ENCODE data around the gene IGSF23. TPM values are rescaled to one million over a fixed set of nuclear protein-coding genes. Genes with fewer than 3 reads are reported as not detected.

The IGSF23 gene
- total RNA-seq, 1 experiment from 2014 or later: not detected

GRCh38 chr19:44680536-44680935 is 67.2 kb downstream of the IGSF23 start:
- H3K4me3 ChIP-seq (ENCODE audit: low read depth, low read length, poor library complexity, severe bottlenecking): no peak overlapping the region
- no TSS peak for BruUV-seq (replicated peaks)
- H3K9me3 ChIP-seq (ENCODE audit: low read depth, low read length, poor library complexity, severe bottlenecking): no peaks in the 10 kb centered on the region
- POLR2A ChIA-PET (ENCODE audit: low non-redundant PET): no interaction called here
- no peak for DNase-seq (ENCODE audit: low spot score)
- CTCF ChIA-PET: no interaction called here
- H3K4me1 ChIP-seq (ENCODE audit: insufficient read depth, low read length, poor library complexity, severe bottlenecking): peaks cover 7% of the 10 kb centered on the region
- H3K27ac ChIP-seq (ENCODE audit: low read depth, low read length, poor library complexity, severe bottlenecking): no peak overlapping the region
- H3K36me3 ChIP-seq (ENCODE audit: insufficient read depth, low read length, poor library complexity, severe bottlenecking): no peaks in the 10 kb centered on the region
- intact Hi-C loops (cut with micrococcal nuclease; ENCODE audit: unreplicated experiment): loop anchor here (10.0 kb wide), 2 partner anchors 164 to 274 kb away; partner anchors contain the start of genes CLPTM1 and NECTIN2
- TF ChIP-seq CTCF (conservative IDR thresholded peaks at IDR 0.05; ENCODE audit: low read depth, low read length) (no peak), EZH2 (IDR thresholded peaks at IDR 0.05; ENCODE audit: borderline replicate concordance, low read depth, low read length, poor library complexity, severe bottlenecking) (no peak)
- no peaks in the 10 kb centered on the region for H3K27me3 ChIP-seq (replicated peaks; ENCODE audit: insufficient read depth, low read depth, low read length, poor library complexity)

- no TSS peak for BruUV-seq (replicated peaks)
- Histone ChIP-seq H3K36me3 (ENCODE audit: insufficient read depth, low read length, poor library complexity, severe bottlenecking) (no peaks in the 10 kb centered on the region), H3K9me3 (ENCODE audit: low read depth, low read length, poor library complexity, severe bottlenecking) (no peaks in the 10 kb centered on the region), H3K4me3 (ENCODE audit: low read depth, low read length, poor library complexity, severe bottlenecking) (no peak overlapping the region), H3K27ac (ENCODE audit: low read depth, low read length, poor library complexity, severe bottlenecking) (no peak overlapping the region), H3K4me1 (ENCODE audit: insufficient read depth, low read length, poor library complexity, severe bottlenecking) (peaks cover 1% of the 10 kb centered on the region), H3K27me3 (replicated peaks; ENCODE audit: insufficient read depth, low read depth, low read length, poor library complexity) (no peaks in the 10 kb centered on the region)
- CTCF ChIA-PET: interaction anchor here (1.1 kb wide), 1 partner anchor 42 kb away, joined by 3 read pairs; no protein-coding TSS in a partner anchor
- TF ChIP-seq EZH2 (IDR thresholded peaks at IDR 0.05; ENCODE audit: borderline replicate concordance, low read depth, low read length, poor library complexity, severe bottlenecking) (no peak), CTCF (conservative IDR thresholded peaks at IDR 0.05; ENCODE audit: low read depth, low read length) (no peak)
- DNase-seq (ENCODE audit: low spot score): no peak
- POLR2A ChIA-PET (ENCODE audit: low non-redundant PET): interaction anchor here (0.6 kb wide), 1 partner anchor 126 kb away, joined by 11 read pairs; the partner anchor contains the start of gene BCAM
- intact Hi-C loops (cut with micrococcal nuclease; ENCODE audit: unreplicated experiment): loop anchor here (10.0 kb wide), 2 partner anchors 163 to 273 kb away; partner anchors contain the start of genes CLPTM1 and NECTIN2
Measured at GRCh38 chr19:44681992-44682790, 68.8 kb downstream of the IGSF23 start.

DNA sequence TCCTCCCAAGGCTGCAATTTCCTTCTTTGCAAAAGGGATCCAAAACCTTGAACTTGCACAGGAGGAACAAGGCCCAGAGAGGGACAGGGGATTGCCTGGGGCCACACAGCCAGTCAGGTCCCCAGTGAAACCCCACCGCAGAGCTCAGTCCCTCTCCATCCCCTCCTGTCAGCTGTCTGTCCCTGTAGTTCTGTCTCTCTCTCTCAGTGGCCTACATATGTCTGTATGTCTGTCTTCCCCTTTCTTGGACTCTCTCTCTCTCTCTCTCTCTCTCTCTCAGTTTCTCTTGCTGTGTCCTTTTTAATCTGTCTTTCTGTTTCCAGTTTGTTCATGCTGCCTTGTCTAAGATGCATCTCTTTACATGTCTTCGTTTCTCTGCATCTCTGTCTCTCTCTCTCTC is 69.4 kb downstream of the IGSF23 start:
- Histone ChIP-seq H3K36me3 (ENCODE audit: insufficient read depth, low read length, poor library complexity, severe bottlenecking) (no peaks in the 10 kb centered on the region), H3K9me3 (ENCODE audit: low read depth, low read length, poor library complexity, severe bottlenecking) (no peaks in the 10 kb centered on the region), H3K27ac (ENCODE audit: low read depth, low read length, poor library complexity, severe bottlenecking) (no peak overlapping the region), H3K4me3 (ENCODE audit: low read depth, low read length, poor library complexity, severe bottlenecking) (no peak overlapping the region), H3K4me1 (ENCODE audit: insufficient read depth, low read length, poor library complexity, severe bottlenecking) (no peaks in the 10 kb centered on the region), H3K27me3 (replicated peaks; ENCODE audit: insufficient read depth, low read depth, low read length, poor library complexity) (no peaks in the 10 kb centered on the region)
- TF ChIP-seq EZH2 (IDR thresholded peaks at IDR 0.05; ENCODE audit: borderline replicate concordance, low read depth, low read length, poor library complexity, severe bottlenecking): no peak
- TF ChIP-seq CTCF (conservative IDR thresholded peaks at IDR 0.05; ENCODE audit: low read depth, low read length): no peak
- intact Hi-C loops (cut with micrococcal nuclease; ENCODE audit: unreplicated experiment): loop anchor here (10.0 kb wide), 2 partner anchors 162 to 272 kb away; partner anchors contain the start of genes CLPTM1 and NECTIN2
- no TSS peak for BruUV-seq (replicated peaks)
- ChIA-PET CTCF (no interaction called here), POLR2A (ENCODE audit: low non-redundant PET) (no interaction called here)
- DNase-seq (ENCODE audit: low spot score): no peak
